OCI-LY3 (cell line): ENCODE measurements around the gene MAP7D3.

Source experiments
- EZH2phosphoT487 ChIP-seq: fragments of 200-600 bp; shearing (Covaris generic); IDR thresholded peaks from 2 replicates; pipeline ENCODE4 v1.6.1; 2018; ENCODE audit warnings: antibody characterized with exemption, mixed run types, low read depth
- TF ChIP-seq, protein P1 (sequence below): fragments of 200-600, 300-600 bp; sonication (generic); IDR thresholded peaks from 2 replicates; pipeline ENCODE4 v1.5.1; 2014; ENCODE audit warnings: antibody characterized with exemption, low read length, low read depth

DNA sequence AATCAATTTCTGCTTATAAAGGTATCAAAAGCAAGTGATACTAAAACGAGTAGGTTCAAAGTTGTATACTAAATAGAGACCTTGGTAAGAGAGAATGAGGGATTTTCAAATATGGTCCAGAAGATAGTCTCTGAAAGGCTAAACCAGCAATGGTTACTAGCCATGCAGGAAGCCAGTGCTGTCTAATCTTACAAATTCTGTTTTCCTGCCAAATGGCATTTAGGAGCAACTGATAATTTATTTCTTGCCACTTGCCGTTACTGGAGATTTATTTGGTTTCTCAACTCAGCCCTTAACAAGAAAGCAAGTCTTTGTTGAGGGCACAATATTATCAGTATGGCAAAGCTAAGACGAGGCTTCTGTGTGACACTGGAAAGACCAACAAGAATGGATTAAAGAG, 47.2 kb downstream of the MAP7D3 start:
- TF ChIP-seq, protein P1, sequence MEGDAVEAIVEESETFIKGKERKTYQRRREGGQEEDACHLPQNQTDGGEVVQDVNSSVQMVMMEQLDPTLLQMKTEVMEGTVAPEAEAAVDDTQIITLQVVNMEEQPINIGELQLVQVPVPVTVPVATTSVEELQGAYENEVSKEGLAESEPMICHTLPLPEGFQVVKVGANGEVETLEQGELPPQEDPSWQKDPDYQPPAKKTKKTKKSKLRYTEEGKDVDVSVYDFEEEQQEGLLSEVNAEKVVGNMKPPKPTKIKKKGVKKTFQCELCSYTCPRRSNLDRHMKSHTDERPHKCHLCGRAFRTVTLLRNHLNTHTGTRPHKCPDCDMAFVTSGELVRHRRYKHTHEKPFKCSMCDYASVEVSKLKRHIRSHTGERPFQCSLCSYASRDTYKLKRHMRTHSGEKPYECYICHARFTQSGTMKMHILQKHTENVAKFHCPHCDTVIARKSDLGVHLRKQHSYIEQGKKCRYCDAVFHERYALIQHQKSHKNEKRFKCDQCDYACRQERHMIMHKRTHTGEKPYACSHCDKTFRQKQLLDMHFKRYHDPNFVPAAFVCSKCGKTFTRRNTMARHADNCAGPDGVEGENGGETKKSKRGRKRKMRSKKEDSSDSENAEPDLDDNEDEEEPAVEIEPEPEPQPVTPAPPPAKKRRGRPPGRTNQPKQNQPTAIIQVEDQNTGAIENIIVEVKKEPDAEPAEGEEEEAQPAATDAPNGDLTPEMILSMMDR, result no peak
- TF ChIP-seq EZH2phosphoT487, result no peak
